K562 (cell line): Measurements from ENCODE around the gene CDH1. TPM values are rescaled to one million over a fixed set of nuclear protein-coding genes. Genes with fewer than 3 reads are reported as not detected.
A peak's percentile ranks its signal among the peaks of the same experiment; 100 is the strongest.

Source experiments
- BCL6 ChIP-seq: fragments of 250-450 bp; sonication (Bioruptor Pico); IDR thresholded peaks from 2 replicates; pipeline ENCODE4 v1.4.0; 2020
- BRF1 ChIP-seq: IDR thresholded peaks from 3 replicates; pipeline ENCODE4 v1.6.1; 2011; ENCODE audit warnings: borderline replicate concordance, mild to moderate bottlenecking; ENCODE audit not compliant: insufficient read length; ENCODE audit errors: extremely low read depth
- CHD1 ChIP-seq: fragments of 200-600 bp; sonication (generic); IDR thresholded peaks from one replicate; pipeline ENCODE4 v1.6.1; 2012; ENCODE audit warnings: mild to moderate bottlenecking, moderate library complexity, low read length, inconsistent platforms
- ELK3 ChIP-seq: fragments of 450-650 bp; formaldehyde crosslinking; IDR thresholded peaks from 2 replicates; pipeline ENCODE4 v1.4.0; 2020; ENCODE audit warnings: mild to moderate bottlenecking
- EP400 ChIP-seq: fragments of 450-650 bp; IDR thresholded peaks from 2 replicates; pipeline ENCODE4 v1.6.1; 2017; ENCODE audit warnings: antibody characterized with exemption, mild to moderate bottlenecking, moderate library complexity
- ESRRA ChIP-seq: fragments of 450-650 bp; IDR thresholded peaks from 2 replicates; pipeline ENCODE4 v1.6.1; 2014; ENCODE audit warnings: low read depth, mild to moderate bottlenecking, moderate library complexity, borderline replicate concordance
- GATA2 ChIP-seq: sonication (generic); formaldehyde crosslinking; IDR thresholded peaks from 2 replicates; pipeline ENCODE4 v1.4.0; 2020; ENCODE audit warnings: mild to moderate bottlenecking, missing genetic modification reagents
- GATAD2B ChIP-seq: fragments of 450-650 bp; IDR thresholded peaks from 2 replicates; pipeline ENCODE4 v1.6.1; 2017; ENCODE audit warnings: mild to moderate bottlenecking, borderline replicate concordance
- GTF2F1 ChIP-seq: IDR thresholded peaks from 2 replicates; pipeline ENCODE4 v1.6.1; 2011; ENCODE audit warnings: low read depth, low read length, improper control_type of control experiment
- HLTF ChIP-seq: fragments of 450-650 bp; IDR thresholded peaks from 2 replicates; pipeline ENCODE4 v1.6.1; 2016
- IRF1 ChIP-seq: sonication (generic); formaldehyde crosslinking; IDR thresholded peaks from 2 replicates; pipeline ENCODE4 v1.8.0; 2022; ENCODE audit warnings: missing genetic modification reagents, mild to moderate bottlenecking, borderline replicate concordance
- KAT2B ChIP-seq: IDR thresholded peaks from one replicate; pipeline ENCODE4 v1.6.1; 2012; ENCODE audit warnings: low read depth, mild to moderate bottlenecking, control low read depth, inconsistent platforms, low read length, moderate library complexity
- RBM25 ChIP-seq: fragments of 200-400 bp; formaldehyde crosslinking; IDR thresholded peaks from 2 replicates; pipeline ENCODE4 v1.6.1; 2018; ENCODE audit warnings: low read length, low read depth, moderate library complexity; ENCODE audit not compliant: severe bottlenecking
- RFX7 ChIP-seq: fragments of 250-450 bp; sonication (Bioruptor Pico); IDR thresholded peaks from 2 replicates; pipeline ENCODE4 v1.5.1; 2021; ENCODE audit warnings: mild to moderate bottlenecking
- SAFB2 ChIP-seq: fragments of 200-400 bp; formaldehyde crosslinking; IDR thresholded peaks from 2 replicates; pipeline ENCODE4 v1.6.1; 2018; ENCODE audit warnings: borderline replicate concordance, low read length, low read depth, moderate library complexity; ENCODE audit not compliant: severe bottlenecking
- TSC22D4 ChIP-seq: fragments of 450-650 bp; IDR thresholded peaks from 2 replicates; pipeline ENCODE4 v1.6.1; 2016; ENCODE audit warnings: missing genetic modification characterization, missing biosample characterization, control low read depth
- ZBTB5 ChIP-seq: fragments of 450-650 bp; IDR thresholded peaks from 2 replicates; pipeline ENCODE4 v1.6.1; 2017; ENCODE audit warnings: antibody characterized with exemption
- ZHX1 ChIP-seq: fragments of 150-350 bp; conservative IDR thresholded peaks from 2 replicates; pipeline ENCODE4 v1.6.1; 2014; ENCODE audit warnings: low read length
- polyA plus RNA-seq, 8 experiments: library from polyadenylated mRNA; depleted of rRNA in 4 of 8; stranded (reverse) in 5 of 8; unstranded in 3 of 8; fragments of >200 nt; fragmentation: Nextera tagmentation in 2 of 8; fragmentation: Illumina TruSeq in 1 of 8; extraction: Ambion mirVana in 2 of 8; extraction: Trizol in 1 of 8; gene quantifications; 2 replicates each; pipeline versions ENCODE4 v1.2.1 to v1.2.3, GENCODE V29; 2011 to 2014; ENCODE audit warnings: inconsistent platforms in 1 of 8, missing spikeins in 1 of 8
- total RNA-seq, 7 experiments: library from RNA; depleted of rRNA in 6 of 7; stranded (reverse); fragments of >200 nt in 6 of 7; fragmentation: Illumina TruSeq in 2 of 7; extraction: Trizol in 2 of 7; gene quantifications; 2 replicates each; pipeline versions ENCODE4 v1.2.1 to v1.2.3, GENCODE V29; 2011 to 2021; ENCODE audit warnings: low replicate concordance in 1 of 7

Gene CDH1
- total and polyA plus RNA-seq, 9 of the 15 experiments (the other 6 are each of a cell fraction or from before 2014, with no cell fraction given) = 0.01 to 0.69 TPM; not detected in 7

- no peak for TF ChIP-seq CHD1
- no peak for TF ChIP-seq GATAD2B
- TF ChIP-seq RFX7 = no peak
- no peak for TF ChIP-seq SAFB2
- no peak for TF ChIP-seq IRF1 (CRISPR knock-in tag)
- no peak for TF ChIP-seq ZBTB5
- no peak for TF ChIP-seq EP400
- TF ChIP-seq ZHX1 = no peak
- TF ChIP-seq GATA2 (CRISPR knock-in tag) = peak; percentile 63; the same call in 1 of the 2 replicates
- no peak for TF ChIP-seq ELK3 (CRISPR knock-in tag)
- TF ChIP-seq TSC22D4 (tag) = no peak
- TF ChIP-seq ESRRA = no peak
- no peak for TF ChIP-seq BCL6 (CRISPR knock-in tag)
- no peak for TF ChIP-seq HLTF
- TF ChIP-seq GTF2F1 = no peak
- TF ChIP-seq RBM25 = peak; percentile 69
- TF ChIP-seq KAT2B = no peak
- TF ChIP-seq BRF1 = no peak
Measured at GRCh38 chr16:68732741-68733399, 4.2 kb upstream of the CDH1 start (continued).
